AG04450 (cell line): ENCODE measurements around the gene BAZ2B. TPM values are rescaled to one million over a fixed set of nuclear protein-coding genes. Genes with fewer than 3 reads are reported as not detected.

Experiments
- CTCF ChIA-PET: fragments of 300-600, 350-600 bp; formaldehyde crosslinking; extraction: SDS; loops from one replicate; lab custom pipeline; 2022; ENCODE audit warnings: antibody characterized with exemption, inconsistent platforms; lab: Charles Lee
- POLR2A ChIA-PET: fragments of 350-600 bp; formaldehyde crosslinking; extraction: SDS; loops from one replicate; lab custom pipeline; 2021; ENCODE audit warnings: antibody characterized with exemption, inconsistent platforms; lab: Yijun Ruan, JAX
- DNase-seq: peaks from one replicate; pipeline ENCODE4 v3.0.0-alpha.2; 2011; ENCODE audit warnings: low read depth, low spot score
- H3K27ac ChIP-seq: one replicate; pipeline ENCODE4 v1.5.1; 2012; ENCODE audit warnings: low read depth, low read length, control low read depth
- H3K27me3 ChIP-seq: one replicate; pipeline ENCODE4 v1.6.0; 2012; ENCODE audit warnings: low read length; ENCODE audit not compliant: control insufficient read depth, insufficient read depth
- H3K4me3 ChIP-seq: 2 replicates; pipeline ENCODE4 v1.5.1; 2011; ENCODE audit warnings: mild to moderate bottlenecking, low read depth, low read length, control low read depth
- H3K9me3 ChIP-seq: 2 replicates; pipeline ENCODE4 v1.5.1; 2012; ENCODE audit warnings: low read length; ENCODE audit not compliant: control insufficient read depth, insufficient read depth
- polyA plus RNA-seq: library from polyadenylated mRNA; depleted of rRNA; stranded (reverse); fragments of >200 nt; gene quantifications from 2 replicates; pipeline ENCODE4 v1.2.3, GENCODE V29; 2011
- TF ChIP-seq, protein P1 (sequence below): IDR thresholded peaks from 2 replicates; pipeline ENCODE4 v1.5.1; 2011; ENCODE audit warnings: low read depth, low read length, control low read depth, inconsistent platforms

Gene BAZ2B
- polyA plus RNA-seq, 1 experiment = 44.7 TPM

DNA sequence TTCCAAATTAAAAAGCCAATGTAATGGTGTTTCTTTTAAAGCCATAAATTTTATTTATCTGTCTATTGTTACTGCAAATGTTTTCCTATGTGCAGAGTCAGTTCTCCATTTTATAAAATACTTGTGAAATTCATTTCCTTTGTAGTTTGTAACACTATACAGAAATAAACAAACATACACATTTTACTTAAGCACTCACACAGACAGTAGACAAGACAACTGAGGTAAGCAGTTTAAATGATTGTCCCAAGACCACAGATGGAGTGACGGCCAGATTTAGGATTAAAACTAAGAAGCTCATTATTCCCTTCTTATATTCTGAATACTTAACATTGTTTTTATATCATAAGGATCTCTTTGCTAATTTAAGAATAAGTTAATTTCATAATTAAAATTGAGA lies 100.9 kb downstream of the BAZ2B start:
- no peak for DNase-seq
- Histone ChIP-seq H3K4me3 (no peak overlapping the region), H3K9me3 (no peaks in the 10 kb centered on the region), H3K27ac (no peak overlapping the region), H3K27me3 (no peaks in the 10 kb centered on the region)
- CTCF ChIA-PET = no interaction called here
- POLR2A ChIA-PET = no interaction called here
- TF ChIP-seq, protein P1, sequence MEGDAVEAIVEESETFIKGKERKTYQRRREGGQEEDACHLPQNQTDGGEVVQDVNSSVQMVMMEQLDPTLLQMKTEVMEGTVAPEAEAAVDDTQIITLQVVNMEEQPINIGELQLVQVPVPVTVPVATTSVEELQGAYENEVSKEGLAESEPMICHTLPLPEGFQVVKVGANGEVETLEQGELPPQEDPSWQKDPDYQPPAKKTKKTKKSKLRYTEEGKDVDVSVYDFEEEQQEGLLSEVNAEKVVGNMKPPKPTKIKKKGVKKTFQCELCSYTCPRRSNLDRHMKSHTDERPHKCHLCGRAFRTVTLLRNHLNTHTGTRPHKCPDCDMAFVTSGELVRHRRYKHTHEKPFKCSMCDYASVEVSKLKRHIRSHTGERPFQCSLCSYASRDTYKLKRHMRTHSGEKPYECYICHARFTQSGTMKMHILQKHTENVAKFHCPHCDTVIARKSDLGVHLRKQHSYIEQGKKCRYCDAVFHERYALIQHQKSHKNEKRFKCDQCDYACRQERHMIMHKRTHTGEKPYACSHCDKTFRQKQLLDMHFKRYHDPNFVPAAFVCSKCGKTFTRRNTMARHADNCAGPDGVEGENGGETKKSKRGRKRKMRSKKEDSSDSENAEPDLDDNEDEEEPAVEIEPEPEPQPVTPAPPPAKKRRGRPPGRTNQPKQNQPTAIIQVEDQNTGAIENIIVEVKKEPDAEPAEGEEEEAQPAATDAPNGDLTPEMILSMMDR = no peak

DNA sequence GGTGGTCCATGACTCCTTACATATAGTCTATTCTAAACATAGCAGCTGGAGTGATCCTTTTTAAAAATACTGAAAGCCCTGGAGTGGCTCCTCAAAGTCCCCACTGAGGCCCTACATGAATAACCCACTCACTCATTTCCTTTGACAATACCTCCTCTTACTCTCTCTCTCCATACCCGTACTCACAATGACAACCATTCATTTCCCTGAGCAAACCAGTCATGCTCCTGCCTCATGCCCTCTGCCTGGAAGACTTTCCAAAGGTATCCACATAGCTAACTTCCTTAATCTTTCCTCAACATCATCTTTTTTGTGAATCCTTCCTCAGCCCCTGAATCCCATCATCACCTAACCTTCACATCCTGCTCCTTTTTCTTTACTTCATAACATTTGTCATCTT lies 102.6 kb downstream of the BAZ2B start:
- no peaks in the 10 kb centered on the region for H3K27me3 ChIP-seq
- no peaks in the 10 kb centered on the region for H3K9me3 ChIP-seq
- H3K4me3 ChIP-seq = no peak overlapping the region
- TF ChIP-seq, protein P1 = no peak
- ChIA-PET CTCF (no interaction called here), POLR2A (no interaction called here)
- DNase-seq = no peak
- H3K27ac ChIP-seq = no peak overlapping the region

DNA sequence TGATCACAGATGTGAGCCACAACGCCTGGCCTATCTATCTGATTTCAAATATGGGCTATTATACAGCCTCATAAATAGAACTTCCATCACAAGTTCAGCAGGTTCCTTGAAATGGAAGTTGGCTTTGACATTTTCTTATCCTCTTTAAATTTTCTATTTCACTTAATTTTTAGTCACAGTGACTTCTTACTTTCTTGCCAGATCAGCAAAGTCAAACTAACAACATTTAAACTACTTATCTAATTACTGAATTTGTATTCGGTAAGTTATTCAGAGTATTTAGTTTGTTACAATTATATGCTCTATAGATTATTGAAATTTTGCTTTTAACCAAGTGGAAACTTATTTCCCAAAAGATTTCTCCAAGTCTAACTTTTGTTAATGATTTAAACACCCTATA lies 108.2 kb downstream of the BAZ2B start:
- no peak overlapping the region for H3K4me3 ChIP-seq
- H3K27me3 ChIP-seq = no peaks in the 10 kb centered on the region
- no peak for DNase-seq
- H3K27ac ChIP-seq = no peak overlapping the region
- H3K9me3 ChIP-seq = no peaks in the 10 kb centered on the region
- POLR2A ChIA-PET = no interaction called here
- TF ChIP-seq, protein P1 = no peak
- CTCF ChIA-PET = no interaction called here

DNA sequence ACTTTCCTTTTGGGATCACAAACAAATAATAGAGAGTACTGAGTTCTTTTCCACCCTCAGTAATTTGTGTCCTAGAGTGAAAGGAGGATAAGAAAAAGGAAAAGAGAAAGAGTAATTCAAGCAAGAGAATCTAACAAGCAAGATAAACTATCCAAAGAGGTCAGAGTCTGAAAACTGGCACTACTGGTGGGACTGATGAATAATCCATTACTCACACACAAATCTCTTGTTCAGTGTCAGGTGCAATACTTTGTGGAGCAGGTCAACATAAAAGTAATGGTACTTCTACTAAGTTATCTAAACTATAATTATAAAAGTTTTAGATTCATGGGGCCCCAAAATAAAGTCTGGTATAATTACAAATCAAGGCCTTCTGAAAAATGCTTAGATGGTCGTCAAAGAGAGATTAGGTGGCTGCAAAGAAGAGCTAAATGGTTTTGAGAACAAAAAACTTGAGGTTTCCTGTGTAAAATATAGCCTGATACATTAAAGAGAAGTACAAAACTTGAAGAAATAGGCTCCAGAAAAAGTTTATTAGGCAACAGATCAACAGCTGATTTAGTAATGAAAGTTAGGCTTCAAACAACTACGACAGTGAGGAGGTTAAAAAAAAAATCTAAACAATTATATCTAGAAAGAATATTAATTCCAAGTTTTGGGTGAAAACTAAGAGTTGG lies 109.4 kb downstream of the BAZ2B start:
- Histone ChIP-seq H3K9me3 (no peaks in the 10 kb centered on the region), H3K27me3 (no peaks in the 10 kb centered on the region), H3K4me3 (no peak overlapping the region), H3K27ac (no peak overlapping the region)
- ChIA-PET CTCF (no interaction called here), POLR2A (no interaction called here)
- no peak for DNase-seq
- TF ChIP-seq, protein P1 = no peak

DNA sequence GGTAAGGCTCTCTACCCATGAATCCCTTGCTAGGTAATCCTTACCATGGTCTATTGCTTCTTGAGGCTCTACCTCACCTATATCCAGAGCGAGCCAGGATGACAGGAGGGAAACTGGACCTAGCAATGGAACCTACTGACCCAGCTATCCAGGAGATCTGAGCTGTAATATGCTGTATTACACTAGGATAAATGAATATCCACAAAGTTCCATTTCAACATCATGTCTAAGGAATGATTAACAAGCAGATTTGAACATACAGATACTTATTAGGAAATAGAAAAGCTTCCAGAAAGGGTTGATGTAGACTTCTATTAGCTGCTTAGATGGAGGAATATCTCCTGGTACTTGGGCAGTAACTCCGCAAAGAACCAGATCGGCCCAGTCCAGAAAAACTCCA lies 110.1 kb downstream of the BAZ2B start:
- no peaks in the 10 kb centered on the region for H3K27me3 ChIP-seq
- no peak overlapping the region for H3K4me3 ChIP-seq
- CTCF ChIA-PET = no interaction called here
- DNase-seq = no peak
- POLR2A ChIA-PET = no interaction called here
- TF ChIP-seq, protein P1 = no peak
- no peak overlapping the region for H3K27ac ChIP-seq
- no peaks in the 10 kb centered on the region for H3K9me3 ChIP-seq
